COLO829 (cell line): ENCODE results near the gene OR9G1.
"Not testable (repeated sequence)": the region's sequence is repeated elsewhere in the genome, so short reads cannot be mapped to it uniquely, and the experiment has no call there.

ENCODE experiments used
- DNase-seq: peaks from one replicate; pipeline ENCODE4 v3.0.0; 2012; ENCODE audit warnings: low spot score

Gene OR9G1

GRCh38 chr11:56698795-56699194 is at the start of gene OR9G1:
OR9G1 (plus strand) TSS chr11:56699095; CDS start chr11:56700388, 1,293 bp downstream.
- no peak for DNase-seq

GRCh38 chr11:56659755-56660154 is 39.1 kb upstream of the OR9G1 start:
- DNase-seq = no peak

DNA sequence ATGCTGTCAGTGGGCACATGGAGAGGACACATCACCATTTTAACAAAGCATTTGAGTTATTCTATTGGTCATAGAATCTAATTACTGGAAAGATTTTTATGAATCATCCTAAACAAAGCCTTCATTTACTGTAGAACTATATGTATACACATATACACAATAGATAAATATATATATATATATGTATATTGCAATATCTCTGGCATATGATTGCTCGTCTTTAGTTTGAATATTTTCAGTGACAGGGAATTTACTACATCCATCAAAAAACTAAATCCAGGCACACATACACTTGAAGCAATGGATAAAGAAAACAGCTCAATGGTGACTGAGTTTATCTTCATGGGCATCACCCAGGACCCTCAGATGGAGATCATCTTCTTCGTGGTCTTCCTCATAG is 35.5 kb upstream of the OR9G1 start, which contains the start of gene OR5AR1:
Gene OR5AR1, plus strand, starts transcription at position 301 of the 400 bp plus-strand sequence. Its CDS starts 0 bp downstream, at position 301.
- DNase-seq = no peak

DNA sequence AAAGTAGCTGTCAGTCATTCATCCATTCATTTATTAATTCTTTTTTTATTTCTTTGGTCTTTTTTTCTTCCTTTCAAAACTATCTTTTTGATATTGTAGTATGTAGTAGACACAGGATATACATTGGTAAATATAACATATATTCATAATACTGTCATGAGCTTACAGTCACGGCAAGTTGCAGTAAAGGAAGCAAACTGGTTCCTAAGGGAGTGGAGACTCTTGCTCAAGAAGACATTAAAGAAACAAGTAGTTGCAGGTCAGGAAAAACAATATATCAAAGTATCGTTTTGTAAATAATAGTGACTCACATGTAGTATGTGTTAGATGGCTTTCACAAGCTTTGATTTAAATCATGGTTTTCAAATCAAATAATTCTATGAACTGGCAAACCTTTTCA is 27.9 kb upstream of the OR9G1 start:
- DNase-seq = no peak

DNA sequence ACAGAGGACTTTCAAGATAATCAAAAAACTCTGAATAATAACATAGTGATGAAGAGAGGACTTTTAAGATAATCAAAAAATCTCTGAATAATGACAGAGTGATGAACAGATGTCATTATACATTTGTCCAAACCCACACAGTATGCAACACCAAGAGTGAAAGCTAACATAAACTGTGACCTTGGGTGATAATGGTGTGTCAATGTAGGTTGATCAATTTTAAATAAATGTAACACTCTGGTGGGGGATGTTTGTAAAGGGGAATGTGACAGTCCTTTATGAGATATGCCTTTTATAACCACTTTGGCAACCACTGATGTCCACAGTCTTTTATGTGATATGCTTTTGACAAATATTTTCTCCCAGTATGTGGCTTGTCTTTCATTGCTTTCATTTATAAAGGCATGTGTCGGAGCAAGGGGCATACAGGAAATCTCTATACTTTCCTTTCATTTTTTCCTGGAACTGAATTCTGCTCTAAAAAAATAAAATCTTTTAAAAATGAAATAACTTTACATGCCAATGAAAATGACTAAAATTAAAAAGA is 10.3 kb upstream of the OR9G1 start:
- DNase-seq = no peak

- not testable (repeated sequence) for DNase-seq
Measured at GRCh38 chr11:56691179-56691578, 7.7 kb upstream of the OR9G1 start.

DNA sequence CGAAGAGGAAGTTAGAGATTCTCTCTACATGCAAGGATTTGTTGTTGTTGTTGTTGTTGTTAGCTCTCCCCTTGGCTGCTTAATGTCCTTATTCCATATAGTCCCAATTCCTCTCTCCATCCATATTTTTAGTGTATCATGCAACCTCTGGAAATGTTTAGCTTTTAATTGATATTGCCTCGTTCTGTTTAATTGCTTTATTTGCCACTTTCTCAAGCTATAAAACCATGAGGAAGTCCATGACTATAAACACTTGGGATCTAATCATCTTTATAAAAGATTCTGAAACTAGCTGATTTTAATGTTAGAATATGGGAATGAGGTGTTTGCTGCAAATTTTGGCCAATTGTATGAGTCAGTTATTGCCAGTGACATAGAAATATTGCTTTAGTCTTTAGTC is 5.5 kb upstream of the OR9G1 start:
- no peak for DNase-seq

- no peak for DNase-seq
Measured at GRCh38 chr11:56700242-56700913, 1.5 kb downstream of the OR9G1 start.

DNA sequence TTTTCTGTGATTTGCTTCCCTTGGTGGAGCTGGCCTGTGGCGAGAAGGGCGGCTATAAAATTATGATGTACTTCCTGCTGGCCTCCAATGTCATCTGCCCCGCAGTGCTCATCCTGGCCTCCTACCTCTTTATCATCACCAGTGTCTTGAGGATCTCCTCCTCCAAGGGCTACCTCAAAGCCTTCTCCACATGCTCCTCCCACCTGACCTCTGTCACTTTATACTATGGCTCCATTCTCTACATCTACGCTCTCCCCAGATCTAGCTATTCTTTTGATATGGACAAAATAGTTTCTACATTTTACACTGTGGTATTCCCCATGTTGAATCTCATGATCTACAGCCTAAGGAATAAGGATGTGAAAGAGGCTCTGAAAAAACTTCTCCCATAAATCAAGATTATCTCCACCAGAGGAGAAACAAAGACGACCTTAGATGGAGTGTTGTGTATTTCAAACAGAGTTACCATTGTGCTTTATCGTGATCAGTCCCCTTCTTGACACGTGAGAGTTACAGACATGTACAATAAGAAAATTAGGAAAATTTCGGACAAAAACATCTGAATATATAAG is 2.1 kb downstream of the OR9G1 start:
- DNase-seq = peak; percentile 55

DNA sequence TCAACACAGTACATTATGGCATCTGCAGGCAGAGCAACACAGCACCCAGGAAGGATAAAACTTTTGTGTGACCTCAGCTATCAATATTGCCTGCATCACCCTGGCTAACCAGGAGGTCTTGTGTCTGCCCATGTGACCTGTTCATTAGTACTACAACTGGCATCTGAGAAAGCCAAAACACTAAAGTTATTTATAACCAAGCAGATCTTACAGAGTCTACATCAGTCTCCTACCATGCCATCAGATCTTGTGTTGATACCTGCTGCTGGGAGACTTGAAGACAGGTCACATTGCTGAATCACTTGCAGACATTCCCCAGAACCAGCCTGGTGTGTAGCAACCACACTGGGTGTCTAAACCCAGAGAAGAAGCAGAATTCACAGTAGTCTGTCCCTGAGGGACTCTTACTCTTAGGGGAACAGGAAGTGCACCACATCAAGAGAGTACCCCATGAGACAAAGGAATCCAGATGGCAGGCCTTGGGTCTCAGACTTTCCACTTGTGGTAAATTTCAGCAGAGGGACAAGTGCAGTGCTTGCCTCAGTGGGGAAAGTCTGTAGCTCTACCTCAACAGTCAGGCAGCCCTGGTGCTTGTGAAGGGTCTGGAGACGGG is 7.0 kb downstream of the OR9G1 start:
- no peak for DNase-seq

GRCh38 chr11:56706486-56706885 is 7.6 kb downstream of the OR9G1 start:
- DNase-seq = no peak

DNA sequence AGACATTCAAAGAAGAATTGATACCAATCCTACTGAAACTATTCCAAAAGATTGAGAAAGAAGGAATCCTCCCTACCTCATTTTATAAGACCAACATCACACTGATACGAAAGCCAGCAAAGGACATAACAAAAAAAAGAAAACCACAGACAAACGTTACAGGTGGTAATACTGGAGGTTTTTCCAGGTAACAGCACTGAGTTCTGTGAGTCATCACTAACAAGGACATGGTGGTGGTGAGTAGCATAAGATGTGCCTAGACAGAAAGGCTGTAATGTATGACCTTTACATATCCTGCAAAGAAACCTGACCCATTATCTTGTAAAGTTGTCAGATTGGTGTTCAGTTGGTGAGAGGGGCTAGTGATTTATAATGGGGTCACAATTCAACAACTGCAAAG is 15.3 kb downstream of the OR9G1 start:
- DNase-seq = no peak

DNA sequence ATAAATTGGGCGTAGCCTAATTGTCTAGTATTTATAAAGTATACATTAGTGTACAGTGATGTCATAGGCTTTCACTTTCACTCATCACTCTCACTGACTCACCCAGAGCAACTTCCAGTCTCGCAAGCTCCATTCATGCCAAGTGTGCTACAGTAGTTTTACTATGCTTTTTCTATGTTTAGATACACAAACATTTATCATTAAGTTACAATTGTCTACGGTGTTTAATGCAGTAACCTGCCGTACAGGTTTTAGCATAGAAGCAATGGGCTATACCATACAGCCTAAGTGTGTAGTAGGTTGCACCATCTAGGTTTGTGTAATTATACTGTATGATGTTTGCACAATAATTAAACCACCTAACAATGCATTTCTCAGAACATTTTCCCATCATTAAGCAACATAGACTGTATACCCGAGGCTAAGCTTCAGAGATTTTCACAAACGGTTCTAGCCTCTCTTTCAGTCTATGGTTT is 17.5 kb downstream of the OR9G1 start:
- DNase-seq = no peak

DNA sequence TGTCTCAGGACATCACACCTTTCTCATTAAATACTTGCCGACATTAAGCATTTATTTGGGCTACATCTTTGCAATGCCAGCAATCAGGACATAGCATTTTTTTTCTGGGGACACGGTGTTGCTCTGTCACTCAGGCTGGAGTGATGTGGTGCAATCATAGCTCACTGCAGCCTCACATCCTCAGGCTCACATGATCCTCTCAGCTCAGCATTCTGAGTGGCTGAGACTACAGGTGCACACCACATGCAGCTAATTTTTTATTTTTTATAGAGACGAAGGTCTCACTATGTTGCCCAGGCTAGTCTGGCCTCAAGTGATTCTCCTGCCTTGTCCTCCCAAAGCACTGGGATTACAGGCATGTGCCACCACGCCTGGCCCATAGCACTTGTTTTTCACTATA is 21.6 kb downstream of the OR9G1 start:
- no peak for DNase-seq

GRCh38 chr11:56740107-56740506 is 41.2 kb downstream of the OR9G1 start:
- no peak for DNase-seq

DNA sequence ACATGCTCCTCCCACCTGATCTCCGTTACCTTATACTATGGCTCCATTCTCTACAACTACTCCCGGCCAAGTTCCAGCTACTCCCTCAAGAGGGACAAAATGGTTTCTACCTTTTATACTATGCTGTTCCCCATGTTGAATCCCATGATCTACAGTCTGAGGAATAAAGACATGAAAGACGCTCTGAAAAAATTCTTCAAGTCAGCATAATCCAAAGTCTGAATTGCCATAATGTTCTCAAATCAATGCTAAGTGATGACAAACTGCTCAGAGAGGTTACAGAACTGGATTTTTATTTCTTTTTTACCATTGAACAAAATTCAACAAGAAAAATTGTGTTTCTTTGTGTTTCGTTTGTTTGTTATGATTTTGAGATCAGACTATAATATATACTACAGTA is 42.0 kb downstream of the OR9G1 start:
- DNase-seq = no peak

- DNase-seq = no peak
Measured at GRCh38 chr11:56748597-56748996, 49.7 kb downstream of the OR9G1 start, which contains the start of gene OR9G4. OR9G4 (minus strand) TSS chr11:56748697; CDS start chr11:56743766, 4,931 bp downstream.

- no peak for DNase-seq
Measured at GRCh38 chr11:56750190-56750589, 51.3 kb downstream of the OR9G1 start.

DNA sequence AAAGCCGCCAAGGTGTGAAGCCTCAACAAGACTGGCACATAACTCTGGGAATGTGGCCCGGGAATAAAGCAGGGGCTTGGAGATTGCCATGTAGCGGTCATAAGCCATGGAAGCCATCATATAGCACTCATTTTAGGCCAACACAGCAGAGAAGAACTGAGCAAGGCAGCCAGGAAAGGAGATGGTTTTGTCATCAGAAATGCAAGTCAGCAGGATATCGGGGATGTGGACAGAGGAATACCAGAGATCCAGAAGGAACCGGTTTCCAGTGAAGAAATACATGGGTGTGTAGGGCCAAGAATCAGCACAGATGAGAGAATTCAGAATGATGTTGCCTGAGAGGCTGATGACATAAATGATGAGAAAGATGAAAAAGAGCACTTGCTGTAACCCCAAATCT is 52.6 kb downstream of the OR9G1 start:
- DNase-seq = no peak
